HG03097 (cell line): ENCODE measurements around the gene KMO.

Experiments
- ATAC-seq: cut with Tn5 transposase; IDR thresholded peaks from one replicate; pipeline ENCODE4 v1.9.1; 2021; ENCODE audit not compliant: unreplicated experiment, low FRiP score

KMO gene

GRCh38 chr1:241642593-241642944 is 110.4 kb downstream of the KMO start:
- ATAC-seq = no peak

GRCh38 chr1:241644259-241644658 is 112.1 kb downstream of the KMO start:
- ATAC-seq = no peak

- ATAC-seq = no peak
Observed at GRCh38 chr1:241645199-241645598, 113.0 kb downstream of the KMO start.
